ENCODE data around the gene SNX14.

The SNX14 gene

DNA sequence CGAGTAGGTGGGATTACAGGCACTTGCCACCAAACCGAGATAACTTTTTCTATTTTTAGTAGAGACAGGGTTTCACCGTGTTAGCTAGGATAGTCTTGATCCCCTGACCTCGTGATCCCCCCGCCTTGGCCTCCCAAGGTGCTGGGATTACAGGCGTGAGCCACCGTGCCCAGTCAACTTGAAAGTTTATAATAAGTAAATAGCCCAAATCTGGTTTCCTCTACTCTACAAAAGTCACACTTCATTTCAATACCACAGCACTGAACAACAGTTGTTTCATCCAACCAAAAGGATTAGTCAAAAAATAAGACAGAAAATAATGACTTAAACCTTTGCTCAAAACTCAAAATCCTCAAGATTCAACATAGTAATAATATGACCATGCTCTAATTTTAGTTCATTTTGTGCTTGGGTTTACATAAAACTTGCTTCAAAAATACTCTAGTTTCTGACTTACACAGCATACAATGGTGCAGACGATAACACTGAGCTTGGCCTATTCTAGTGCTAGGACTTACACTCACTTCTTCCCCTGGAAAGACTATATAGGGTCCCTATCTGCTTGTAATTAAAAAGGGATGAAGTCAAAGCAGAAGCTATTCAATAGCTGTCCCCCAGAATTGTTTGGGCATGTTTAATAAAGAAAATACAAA is 87.1 kb downstream of the SNX14 start:
- TF ChIP-seq, protein P1, sequence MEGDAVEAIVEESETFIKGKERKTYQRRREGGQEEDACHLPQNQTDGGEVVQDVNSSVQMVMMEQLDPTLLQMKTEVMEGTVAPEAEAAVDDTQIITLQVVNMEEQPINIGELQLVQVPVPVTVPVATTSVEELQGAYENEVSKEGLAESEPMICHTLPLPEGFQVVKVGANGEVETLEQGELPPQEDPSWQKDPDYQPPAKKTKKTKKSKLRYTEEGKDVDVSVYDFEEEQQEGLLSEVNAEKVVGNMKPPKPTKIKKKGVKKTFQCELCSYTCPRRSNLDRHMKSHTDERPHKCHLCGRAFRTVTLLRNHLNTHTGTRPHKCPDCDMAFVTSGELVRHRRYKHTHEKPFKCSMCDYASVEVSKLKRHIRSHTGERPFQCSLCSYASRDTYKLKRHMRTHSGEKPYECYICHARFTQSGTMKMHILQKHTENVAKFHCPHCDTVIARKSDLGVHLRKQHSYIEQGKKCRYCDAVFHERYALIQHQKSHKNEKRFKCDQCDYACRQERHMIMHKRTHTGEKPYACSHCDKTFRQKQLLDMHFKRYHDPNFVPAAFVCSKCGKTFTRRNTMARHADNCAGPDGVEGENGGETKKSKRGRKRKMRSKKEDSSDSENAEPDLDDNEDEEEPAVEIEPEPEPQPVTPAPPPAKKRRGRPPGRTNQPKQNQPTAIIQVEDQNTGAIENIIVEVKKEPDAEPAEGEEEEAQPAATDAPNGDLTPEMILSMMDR (IDR thresholded peaks at IDR 0.05; ENCODE audit: extremely low read depth, insufficient read depth, missing control alignments), result no peak
- in situ Hi-C loops (cut with MboI; ENCODE audit: low pct_unique_long_range_greater_than_20kb, low sequenced_read_pairs, unreplicated experiment), result no loop called here
- DNase-seq (ENCODE audit: low spot score), result no peak

DNA sequence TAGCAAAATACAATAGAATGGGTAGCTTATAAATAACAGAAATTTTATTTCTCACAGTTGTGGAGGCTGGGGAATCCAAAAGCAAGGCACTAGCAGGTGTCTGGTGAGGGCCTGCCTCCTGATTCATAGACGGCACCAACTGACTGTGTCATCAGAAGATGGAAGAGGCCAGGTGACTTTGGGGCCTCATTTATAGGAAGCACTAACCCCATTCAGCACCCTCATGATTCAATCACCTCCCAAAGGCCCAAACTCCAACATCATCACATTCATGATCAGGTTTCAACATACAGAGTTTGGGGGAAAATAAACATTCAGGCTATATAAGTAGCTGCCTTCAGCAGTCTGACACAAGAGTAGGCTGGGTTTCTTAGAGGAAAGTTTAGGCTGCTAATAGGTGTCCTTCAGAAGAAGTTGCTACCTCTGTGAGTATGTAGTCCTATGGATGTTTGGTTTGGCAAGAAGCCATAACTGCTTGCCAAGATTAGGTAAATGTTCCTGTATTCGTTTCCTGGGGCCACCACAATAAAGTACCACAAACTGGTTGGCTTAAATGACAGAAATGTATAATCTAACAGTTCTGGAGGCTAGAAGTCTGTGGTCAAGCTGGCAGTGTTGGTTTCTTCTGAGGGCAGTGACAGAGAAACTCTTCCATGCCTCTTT is 94.9 kb downstream of the SNX14 start:
- DNase-seq (ENCODE audit: low spot score), result no peak
- TF ChIP-seq, protein P1 (IDR thresholded peaks at IDR 0.05; ENCODE audit: extremely low read depth, insufficient read depth, missing control alignments), result no peak

DNA sequence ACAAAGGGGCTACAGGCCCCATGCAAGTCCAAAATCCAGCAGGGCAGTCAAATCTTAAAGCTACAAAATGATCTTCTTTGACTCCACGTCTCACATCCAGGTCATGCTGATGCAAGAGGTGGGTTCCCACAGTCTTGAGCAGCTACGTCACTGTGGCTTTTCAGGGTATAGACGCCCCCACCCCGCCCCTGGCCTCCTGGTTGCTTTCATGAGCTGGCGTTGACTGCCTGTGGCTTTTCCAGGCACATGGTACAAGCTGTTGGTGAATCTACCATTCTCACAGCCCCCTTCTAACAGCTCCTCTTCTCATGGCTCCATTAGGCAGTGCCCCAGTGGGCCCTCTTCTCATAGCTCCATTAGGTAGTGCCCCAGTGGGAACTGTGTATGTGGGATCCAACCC is 96.8 kb downstream of the SNX14 start:
- in situ Hi-C loops (cut with MboI; ENCODE audit: low pct_unique_long_range_greater_than_20kb, low sequenced_read_pairs, unreplicated experiment), result no loop called here
- TF ChIP-seq, protein P1 (IDR thresholded peaks at IDR 0.05; ENCODE audit: extremely low read depth, insufficient read depth, missing control alignments), result no peak
- no peak for DNase-seq (ENCODE audit: low spot score)

More for the DNA sequence above, 94.9 kb downstream of the SNX14 start:
- in situ Hi-C loops (cut with MboI; ENCODE audit: low pct_unique_long_range_greater_than_20kb, low sequenced_read_pairs, unreplicated experiment), result no loop called here

DNA sequence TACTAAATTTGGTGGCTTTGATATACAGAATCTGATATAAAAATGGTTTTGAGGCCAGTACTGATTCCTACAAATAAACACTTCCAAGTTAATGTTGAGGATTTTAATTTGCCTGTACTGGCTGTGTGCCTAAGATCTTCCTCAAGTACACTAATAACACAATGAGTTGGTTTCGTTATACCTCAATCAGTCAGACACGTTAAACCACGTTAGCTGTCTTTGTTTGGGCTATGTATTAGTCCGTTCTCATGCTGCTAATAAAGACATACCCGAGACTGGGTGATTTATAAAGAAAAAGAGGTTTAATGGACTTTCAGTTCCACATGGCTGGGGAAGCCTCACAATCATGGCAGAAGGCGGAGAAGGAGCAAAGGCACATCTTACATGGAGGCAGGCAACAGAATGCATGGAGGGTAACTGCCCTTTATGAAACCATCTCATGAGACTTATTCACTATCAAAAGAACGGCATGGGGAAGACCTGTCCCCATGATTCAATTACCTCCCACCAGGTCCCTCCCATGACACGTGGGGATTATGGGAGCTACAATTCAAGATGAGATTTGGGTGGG is 97.6 kb downstream of the SNX14 start:
- in situ Hi-C loops (cut with MboI; ENCODE audit: low pct_unique_long_range_greater_than_20kb, low sequenced_read_pairs, unreplicated experiment), result no loop called here
- DNase-seq (ENCODE audit: low spot score), result no peak
- TF ChIP-seq, protein P1 (IDR thresholded peaks at IDR 0.05; ENCODE audit: extremely low read depth, insufficient read depth, missing control alignments), result no peak

DNA sequence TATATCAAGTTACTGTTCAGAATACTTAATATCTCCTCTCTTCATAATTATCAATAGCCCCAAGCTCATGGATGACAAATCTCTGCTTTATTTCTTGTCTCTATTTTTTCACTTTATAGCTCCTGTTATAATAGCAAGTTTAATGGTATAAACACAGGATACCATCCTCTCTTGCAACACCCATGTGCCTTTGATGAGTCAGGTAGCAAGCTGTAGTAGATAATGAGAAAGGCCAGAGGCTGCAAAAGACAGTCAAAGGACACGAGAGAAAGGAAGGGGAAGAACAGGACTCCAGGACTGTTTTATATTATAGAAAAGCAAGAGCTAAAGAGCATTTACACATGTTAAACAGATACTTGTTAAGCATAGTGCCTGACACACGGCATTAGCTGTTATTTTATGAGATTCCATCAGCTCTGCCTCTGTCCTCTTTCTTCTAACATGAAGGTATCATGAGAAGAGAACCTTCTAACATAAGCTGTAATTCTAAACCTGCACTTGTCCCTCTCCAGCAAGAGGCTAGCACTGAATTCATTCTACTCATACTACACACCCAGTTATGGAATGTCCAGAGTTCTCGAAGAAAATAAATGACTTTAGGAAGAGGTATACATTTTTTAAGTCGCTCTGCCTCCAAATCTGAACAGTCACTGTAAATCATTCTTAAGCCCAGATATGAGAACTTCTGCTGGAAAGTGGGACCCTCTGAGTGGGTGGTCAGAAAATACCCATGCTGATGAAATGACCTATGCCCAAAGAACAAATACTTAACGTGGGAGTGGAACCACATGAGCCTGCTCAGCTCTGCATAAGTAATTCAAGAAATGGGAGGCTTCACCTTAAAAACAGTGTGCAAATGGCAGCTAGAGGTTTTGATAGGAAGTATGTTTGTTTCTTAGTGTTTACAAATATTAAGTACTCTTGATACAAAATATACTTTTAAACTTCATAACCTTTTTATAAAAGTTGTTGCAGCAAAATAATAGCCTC is 98.8 kb downstream of the SNX14 start:
- DNase-seq (ENCODE audit: low spot score), result no peak
- in situ Hi-C loops (cut with MboI; ENCODE audit: low pct_unique_long_range_greater_than_20kb, low sequenced_read_pairs, unreplicated experiment), result no loop called here

More for the DNA sequence above, 98.8 kb downstream of the SNX14 start:
- TF ChIP-seq, protein P1 (IDR thresholded peaks at IDR 0.05; ENCODE audit: extremely low read depth, insufficient read depth, missing control alignments), result no peak

All from GM13977 (cell line).